Cardiac muscle cell (in vitro differentiated cells and primary cell): ENCODE results near the gene ABCD1. TPM values are rescaled to one million over a fixed set of nuclear protein-coding genes. Genes with fewer than 3 reads are reported as not detected.
"Not testable (repeated sequence)": the region's sequence is repeated elsewhere in the genome, so short reads cannot be mapped to it uniquely, and the experiment has no call there.

Experiments used
- DNase-seq, 2 donors: peaks; one replicate each; pipeline versions ENCODE4 v3.0.0 to v3.0.0-alpha.2; 2010 to 2017; ENCODE audit warnings: low read depth in 1 of 2, low spot score in 1 of 2
- H3K27ac ChIP-seq: fragments of 200-600 bp; sonication (generic); 2 replicates; pipeline ENCODE4 v1.5.1; 2016
- H3K27me3 ChIP-seq: fragments of 200-600 bp; sonication (generic); 2 replicates; pipeline ENCODE4 v1.6.0; 2016; ENCODE audit warnings: control low read depth
- H3K36me3 ChIP-seq: fragments of 200-600 bp; sonication (generic); 2 replicates; pipeline ENCODE4 v1.5.1; 2016; ENCODE audit warnings: control low read depth
- H3K4me1 ChIP-seq: fragments of 200-600 bp; sonication (generic); 2 replicates; pipeline ENCODE4 v1.8.1; 2017; ENCODE audit warnings: low read depth, mild to moderate bottlenecking, mixed run types
- H3K4me3 ChIP-seq: fragments of 200-600 bp; sonication (generic); 2 replicates; pipeline ENCODE4 v1.5.1; 2016; ENCODE audit warnings: mild to moderate bottlenecking
- H3K9me3 ChIP-seq: fragments of 200-600 bp; sonication (generic); 2 replicates; pipeline ENCODE4 v1.5.1; 2017; ENCODE audit warnings: low read depth, mild to moderate bottlenecking, control low read depth
- polyA plus RNA-seq: library from polyadenylated mRNA; unstranded; fragments of >200 nt; fragmentation: Nextera tagmentation; extraction: Ambion mirVana; gene quantifications from 2 replicates; pipeline ENCODE4 v1.2.1, GENCODE V29; 2016
- total RNA-seq: library from RNA; depleted of rRNA; stranded (reverse); fragments of >200 nt; gene quantifications from 2 replicates; pipeline ENCODE4 v1.2.3, GENCODE V29; 2016
- TF ChIP-seq, protein P1 (sequence below): IDR thresholded peaks from 2 replicates; pipeline ENCODE4 v1.5.1; 2012; ENCODE audit warnings: low read depth, mild to moderate bottlenecking, low read length

ABCD1 gene
- total and polyA plus RNA-seq, 2 experiments from 2014 or later = 14.6 to 28.7 TPM

DNA sequence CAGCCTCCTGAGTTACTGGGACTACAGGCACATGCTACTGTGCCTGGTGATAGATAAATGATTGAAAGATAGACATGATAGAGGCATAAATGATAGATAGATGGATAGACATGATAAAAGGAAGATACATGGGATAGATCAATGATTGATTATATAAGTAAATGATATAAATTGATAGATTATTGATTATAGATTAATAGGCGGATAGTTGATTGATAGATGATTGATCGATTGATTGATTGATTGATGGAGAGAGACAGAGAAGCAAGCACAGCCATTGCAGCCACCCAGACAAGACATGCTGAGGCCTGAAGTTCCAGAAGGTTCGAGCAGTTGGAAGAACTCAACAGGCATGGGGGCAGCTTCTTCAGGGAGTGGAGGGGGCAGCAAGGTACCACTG, 21.7 kb downstream of the ABCD1 start:
- no peak overlapping the region for H3K4me3 ChIP-seq
- no peak for DNase-seq
- H3K9me3 ChIP-seq = no peaks in the 10 kb centered on the region
- H3K27ac ChIP-seq = no peak overlapping the region
- no peaks in the 10 kb centered on the region for H3K36me3 ChIP-seq
- no peaks in the 10 kb centered on the region for H3K27me3 ChIP-seq
- peaks cover 4% of the 10 kb centered on the region for H3K4me1 ChIP-seq
- TF ChIP-seq, protein P1, sequence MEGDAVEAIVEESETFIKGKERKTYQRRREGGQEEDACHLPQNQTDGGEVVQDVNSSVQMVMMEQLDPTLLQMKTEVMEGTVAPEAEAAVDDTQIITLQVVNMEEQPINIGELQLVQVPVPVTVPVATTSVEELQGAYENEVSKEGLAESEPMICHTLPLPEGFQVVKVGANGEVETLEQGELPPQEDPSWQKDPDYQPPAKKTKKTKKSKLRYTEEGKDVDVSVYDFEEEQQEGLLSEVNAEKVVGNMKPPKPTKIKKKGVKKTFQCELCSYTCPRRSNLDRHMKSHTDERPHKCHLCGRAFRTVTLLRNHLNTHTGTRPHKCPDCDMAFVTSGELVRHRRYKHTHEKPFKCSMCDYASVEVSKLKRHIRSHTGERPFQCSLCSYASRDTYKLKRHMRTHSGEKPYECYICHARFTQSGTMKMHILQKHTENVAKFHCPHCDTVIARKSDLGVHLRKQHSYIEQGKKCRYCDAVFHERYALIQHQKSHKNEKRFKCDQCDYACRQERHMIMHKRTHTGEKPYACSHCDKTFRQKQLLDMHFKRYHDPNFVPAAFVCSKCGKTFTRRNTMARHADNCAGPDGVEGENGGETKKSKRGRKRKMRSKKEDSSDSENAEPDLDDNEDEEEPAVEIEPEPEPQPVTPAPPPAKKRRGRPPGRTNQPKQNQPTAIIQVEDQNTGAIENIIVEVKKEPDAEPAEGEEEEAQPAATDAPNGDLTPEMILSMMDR = no peak

DNA sequence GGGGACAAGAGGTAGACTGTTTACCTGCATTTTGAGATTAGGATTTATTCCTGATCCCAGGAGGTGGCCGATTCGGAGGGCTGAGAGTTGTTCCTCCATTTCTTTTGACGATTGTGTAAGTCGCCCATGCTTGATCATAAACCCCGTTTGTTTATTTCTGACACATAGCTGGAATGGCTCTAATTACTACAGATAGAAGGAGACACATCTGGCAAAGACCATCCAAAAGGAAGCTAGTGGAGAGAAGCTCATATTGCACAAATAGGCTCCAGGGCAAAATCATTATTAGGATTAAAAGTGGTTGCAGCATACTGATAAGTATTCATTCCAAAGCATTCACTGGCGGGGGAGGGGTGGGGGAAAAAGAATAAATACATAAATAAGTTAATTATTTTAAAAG, 22.3 kb downstream of the ABCD1 start:
- H3K9me3 ChIP-seq, H3K27ac ChIP-seq, H3K27me3 ChIP-seq, H3K4me1 ChIP-seq, H3K4me3 ChIP-seq, DNase-seq, H3K36me3 ChIP-seq: not testable (repeated sequence)

DNA sequence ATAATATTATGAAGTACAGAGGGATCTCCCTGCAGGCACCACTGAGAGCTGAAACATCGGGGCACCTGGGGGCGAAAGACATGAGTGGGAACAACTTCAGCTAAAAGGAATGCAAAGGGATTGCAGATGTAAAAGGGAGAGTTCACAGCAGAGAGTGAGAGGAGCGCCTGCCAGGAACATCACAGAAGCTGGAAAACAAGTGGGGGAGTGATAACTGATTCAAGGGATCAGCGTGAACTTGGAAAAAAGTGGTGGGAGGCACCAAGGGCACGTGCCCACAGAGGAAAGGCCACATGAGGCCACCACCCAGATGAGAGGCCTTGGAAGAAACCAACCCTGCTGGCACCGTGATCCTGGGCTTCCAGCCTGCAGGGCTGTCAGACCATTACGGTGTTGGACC, 24.4 kb downstream of the ABCD1 start:
- H3K4me3 ChIP-seq, H3K27ac ChIP-seq, DNase-seq, H3K4me1 ChIP-seq, H3K36me3 ChIP-seq, H3K27me3 ChIP-seq, H3K9me3 ChIP-seq: not testable (repeated sequence)

DNA sequence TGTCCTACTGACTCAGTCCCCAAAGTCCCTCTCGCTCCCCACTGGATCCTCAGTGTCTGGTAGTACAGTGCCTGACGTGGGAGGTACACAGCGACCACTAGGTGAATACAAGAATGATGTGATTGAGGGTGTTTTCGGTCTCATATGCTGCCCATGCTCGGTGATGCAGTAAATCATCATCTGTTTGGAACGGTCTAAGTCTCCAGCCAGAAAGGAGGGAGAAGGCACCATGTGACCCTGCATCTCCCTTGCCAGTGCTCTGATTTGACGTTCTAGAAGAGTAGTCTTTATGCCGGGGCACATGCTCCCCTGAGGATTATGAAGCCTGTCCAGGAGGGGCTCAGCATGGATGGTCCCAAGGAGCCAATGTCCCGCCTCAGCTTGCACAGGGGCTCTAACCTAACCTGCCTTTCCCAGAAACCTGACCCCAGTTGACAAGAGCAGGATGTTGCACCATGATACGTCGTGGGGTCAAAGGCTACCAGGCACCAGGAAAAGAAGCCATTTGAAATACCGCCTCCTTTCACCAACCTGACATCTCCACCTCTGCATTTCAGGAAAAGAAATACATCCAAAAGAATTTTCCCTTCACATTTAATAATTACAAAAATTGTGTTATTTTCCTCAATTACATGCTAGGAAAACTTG, 25.6 kb downstream of the ABCD1 start:
- Histone ChIP-seq H3K36me3 (no peaks in the 10 kb centered on the region), H3K9me3 (no peaks in the 10 kb centered on the region), H3K27me3 (no peaks in the 10 kb centered on the region), H3K4me3 (no peak overlapping the region), H3K4me1 (no peaks in the 10 kb centered on the region), H3K27ac (no peak overlapping the region)
- no peak for DNase-seq
- TF ChIP-seq, protein P1 = no peak

DNA sequence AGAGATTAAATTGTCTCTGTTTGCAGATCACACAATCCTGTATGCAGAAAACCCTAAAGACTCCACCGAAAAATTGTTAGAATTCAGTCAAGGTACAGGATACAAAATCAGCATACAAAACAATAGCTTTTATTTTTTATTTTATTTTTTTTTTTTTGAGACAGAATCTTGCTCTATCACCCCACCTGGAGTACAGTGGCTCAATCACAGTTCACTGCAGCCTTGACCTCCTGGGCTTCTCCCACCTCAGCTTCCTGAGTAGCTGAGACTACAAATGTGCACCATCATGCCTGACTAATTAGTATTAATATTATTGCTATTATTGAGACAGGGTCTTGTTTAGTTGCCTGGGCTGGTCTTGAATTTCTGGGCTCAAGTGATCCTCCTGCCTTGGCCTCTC, 30.5 kb downstream of the ABCD1 start:
- Histone ChIP-seq H3K36me3 (no peaks in the 10 kb centered on the region), H3K4me3 (no peak overlapping the region), H3K27me3 (no peaks in the 10 kb centered on the region), H3K27ac (no peak overlapping the region), H3K9me3 (no peaks in the 10 kb centered on the region), H3K4me1 (no peaks in the 10 kb centered on the region)
- DNase-seq = no peak
- TF ChIP-seq, protein P1 = no peak

DNA sequence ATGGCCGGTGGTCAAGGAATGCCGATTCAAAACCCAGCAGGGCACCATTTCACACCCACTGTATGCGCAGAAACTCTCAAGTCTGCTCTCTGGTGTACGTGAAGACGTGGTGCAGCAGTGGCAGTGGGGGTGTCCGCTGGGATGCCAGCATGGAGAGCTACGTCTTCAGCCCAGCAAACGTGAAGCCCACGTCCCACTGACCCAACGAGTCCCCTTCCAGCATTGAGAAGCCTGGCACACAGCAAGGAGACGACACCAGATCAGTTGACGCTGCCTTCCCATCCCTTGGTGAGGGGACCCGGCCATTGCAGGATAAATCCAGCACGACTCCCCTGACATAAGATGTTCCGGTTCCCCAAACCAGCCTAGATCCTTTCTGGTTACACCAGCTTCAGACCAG, 37.2 kb downstream of the ABCD1 start:
- Histone ChIP-seq H3K36me3 (no peaks in the 10 kb centered on the region), H3K27me3 (no peaks in the 10 kb centered on the region), H3K27ac (no peak overlapping the region), H3K4me1 (peaks cover 5% of the 10 kb centered on the region), H3K4me3 (no peak overlapping the region), H3K9me3 (no peaks in the 10 kb centered on the region)
- no peak for DNase-seq
- TF ChIP-seq, protein P1 = no peak

DNA sequence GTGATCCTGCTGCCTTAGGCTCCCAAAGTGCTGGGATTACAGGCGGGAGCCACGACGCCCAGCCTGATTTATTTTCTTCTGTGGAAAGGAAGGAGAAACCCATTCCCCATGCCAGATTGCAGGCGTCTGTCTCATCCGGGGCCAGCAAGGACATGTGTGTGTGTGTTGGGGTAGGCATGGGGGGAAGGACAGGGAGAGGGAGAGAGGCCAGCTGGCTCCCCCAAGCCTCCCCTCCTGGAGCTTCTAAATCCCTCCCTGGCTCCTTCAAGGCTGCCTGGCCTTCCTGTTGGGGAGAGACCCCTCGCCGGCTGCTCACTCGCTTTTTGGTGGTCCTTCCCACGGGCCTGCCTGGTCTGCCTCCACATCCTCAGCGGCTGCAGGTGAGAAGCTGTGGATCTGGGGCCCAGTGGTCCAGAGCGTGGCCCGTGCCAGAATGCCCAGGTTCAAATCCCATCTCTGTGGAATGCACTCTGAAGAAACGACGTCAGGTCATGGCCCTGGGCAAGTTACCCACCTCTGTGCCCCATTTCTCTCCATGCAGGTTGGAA, 38.0 kb downstream of the ABCD1 start:
- Histone ChIP-seq H3K9me3 (no peaks in the 10 kb centered on the region), H3K27ac (no peak overlapping the region), H3K36me3 (no peaks in the 10 kb centered on the region), H3K4me1 (peaks cover 5% of the 10 kb centered on the region), H3K4me3 (no peak overlapping the region), H3K27me3 (no peaks in the 10 kb centered on the region)
- DNase-seq = no peak
- TF ChIP-seq, protein P1 = no peak
